H1 (cell line): Measurements from ENCODE around the gene FADS3. TPM values are rescaled to one million over a fixed set of nuclear protein-coding genes. Genes with fewer than 3 reads are reported as not detected.

ENCODE experiments used
- ASH2L ChIP-seq: fragments of 200-600, 300-600 bp; sonication (generic); IDR thresholded peaks from one replicate; pipeline ENCODE4 v1.7.1; 2017; ENCODE audit warnings: low read length
- RNF2 ChIP-seq: fragments of 200-900, 300-1000 bp; sonication (generic); IDR thresholded peaks from 2 replicates; pipeline ENCODE4 v1.7.1; 2016; ENCODE audit warnings: borderline replicate concordance, low read depth, mild to moderate bottlenecking, antibody characterized with exemption, low read length; ENCODE audit not compliant: poor library complexity, severe bottlenecking; ENCODE audit errors: missing control alignments
- polyA plus RNA-seq, 7 experiments: library from polyadenylated mRNA; depleted of rRNA in 3 of 7; stranded (reverse) in 5 of 7; unstranded in 2 of 7; fragments of >200 nt in 5 of 7; fragments of 200-250 nt in 2 of 7; gene quantifications; 1 replicate in 5 of 7; 2 replicates in 1 of 7; 4 replicates in 1 of 7; pipeline versions ENCODE4 v1.2.1 to v1.2.3, GENCODE V29; 2011 to 2013; ENCODE audit warnings: missing spikeins in 2 of 7, mixed read lengths in 2 of 7
- total RNA-seq: library from RNA; stranded (reverse); fragmentation: NEBNext Ultra II Directional; extraction: Animal tissue kit (Norgen Biotek cat#: 25700); gene quantifications from 2 replicates; pipeline ENCODE4 v1.2.1, GENCODE V29; 2021

Gene FADS3
- total and polyA plus RNA-seq, 2 of the 8 experiments (the other 6 are each of a cell fraction or from before 2014, with no cell fraction given) = 43.8 to 76.3 TPM

GRCh38 chr11:61879152-61879551 is 12.2 kb downstream of the FADS3 start (continued):
- TF ChIP-seq RNF2 (no peak), ASH2L (no peak)
